Adrenal gland (tissue), 5 donors: Measurements from ENCODE around the gene DHRS2.

Experiments used
- POLR2A ChIP-seq, 2 donors: fragments of 450-650 bp; IDR thresholded peaks; one replicate each; pipeline ENCODE4 v1.6.1; 2017; ENCODE audit warnings: antibody characterized with exemption in 2 of 2, mild to moderate bottlenecking in 2 of 2, moderate library complexity in 1 of 2
- TF ChIP-seq, protein P1 (sequence below), 6 experiments: fragments of 450-650 bp in 4 of 6; fragments of 200-600 bp in 2 of 6; sonication (generic) in 1 of 6; IDR thresholded peaks; 1 replicate in 5 of 6; 2 replicates in 1 of 6; pipeline versions ENCODE4 v1.5.1 to v1.8.0; 2016 to 2021; ENCODE audit warnings: antibody characterized with exemption in 6 of 6, mild to moderate bottlenecking in 2 of 6, moderate library complexity in 1 of 6
- donor health status: DM: no; HTN: no; CAD: no.

- TF ChIP-seq, protein P1, sequence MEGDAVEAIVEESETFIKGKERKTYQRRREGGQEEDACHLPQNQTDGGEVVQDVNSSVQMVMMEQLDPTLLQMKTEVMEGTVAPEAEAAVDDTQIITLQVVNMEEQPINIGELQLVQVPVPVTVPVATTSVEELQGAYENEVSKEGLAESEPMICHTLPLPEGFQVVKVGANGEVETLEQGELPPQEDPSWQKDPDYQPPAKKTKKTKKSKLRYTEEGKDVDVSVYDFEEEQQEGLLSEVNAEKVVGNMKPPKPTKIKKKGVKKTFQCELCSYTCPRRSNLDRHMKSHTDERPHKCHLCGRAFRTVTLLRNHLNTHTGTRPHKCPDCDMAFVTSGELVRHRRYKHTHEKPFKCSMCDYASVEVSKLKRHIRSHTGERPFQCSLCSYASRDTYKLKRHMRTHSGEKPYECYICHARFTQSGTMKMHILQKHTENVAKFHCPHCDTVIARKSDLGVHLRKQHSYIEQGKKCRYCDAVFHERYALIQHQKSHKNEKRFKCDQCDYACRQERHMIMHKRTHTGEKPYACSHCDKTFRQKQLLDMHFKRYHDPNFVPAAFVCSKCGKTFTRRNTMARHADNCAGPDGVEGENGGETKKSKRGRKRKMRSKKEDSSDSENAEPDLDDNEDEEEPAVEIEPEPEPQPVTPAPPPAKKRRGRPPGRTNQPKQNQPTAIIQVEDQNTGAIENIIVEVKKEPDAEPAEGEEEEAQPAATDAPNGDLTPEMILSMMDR (IDR thresholded peaks at IDR 0.05), result no peak
- no peak for TF ChIP-seq POLR2A (IDR thresholded peaks at IDR 0.05)
Measured at GRCh38 chr14:23663711-23664110, 27.5 kb downstream of the DHRS2 start.
